Occipital lobe (tissue), 2 donors: ENCODE data around the gene SPTLC3. TPM values are rescaled to one million over a fixed set of nuclear protein-coding genes. Genes with fewer than 3 reads are reported as not detected.

Source experiments
- DNase-seq: peaks from one replicate; lab custom pipeline; 2025; lab: John Stamatoyannopoulos, UW
- total RNA-seq: library from RNA; depleted of rRNA; stranded (reverse); fragments of >200 nt; gene quantifications from one replicate; pipeline ENCODE4 v1.2.3, GENCODE V29; 2014

SPTLC3 gene
- total RNA-seq, 1 donor from 2014 or later: 1.1 TPM

DNA sequence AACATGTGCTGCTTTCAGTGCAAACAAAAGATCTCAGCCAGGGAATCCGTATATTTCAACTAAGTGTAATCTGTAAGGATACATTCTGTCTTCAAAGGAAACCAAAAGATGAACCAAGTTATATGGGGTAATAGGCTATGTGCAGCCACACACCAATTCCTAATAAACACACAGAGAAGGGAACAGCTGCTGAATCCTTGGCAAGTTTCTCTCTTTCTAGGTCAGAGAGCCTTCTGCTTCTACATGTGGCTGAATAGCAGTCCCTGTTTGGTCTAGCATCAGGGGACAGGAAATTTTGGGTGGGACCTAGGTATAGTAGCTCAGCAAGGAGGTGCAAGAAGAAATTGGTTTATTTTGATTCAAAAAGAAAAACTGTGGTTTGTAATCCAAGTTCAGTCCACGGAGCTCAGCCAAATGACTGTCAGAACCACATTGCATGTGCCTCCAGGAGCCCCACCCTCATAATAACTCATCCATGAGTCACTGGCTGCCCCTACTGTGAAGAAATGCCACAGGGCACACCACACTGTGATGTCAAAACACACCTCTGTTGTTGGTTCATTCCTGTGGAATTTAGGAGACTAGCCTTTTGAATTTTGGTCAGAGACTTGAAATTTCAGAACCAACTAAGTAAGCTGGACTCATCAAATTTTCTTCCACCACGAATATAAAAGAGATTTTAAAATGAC, 21.1 kb downstream of the SPTLC3 start:
- DNase-seq: no peak

DNA sequence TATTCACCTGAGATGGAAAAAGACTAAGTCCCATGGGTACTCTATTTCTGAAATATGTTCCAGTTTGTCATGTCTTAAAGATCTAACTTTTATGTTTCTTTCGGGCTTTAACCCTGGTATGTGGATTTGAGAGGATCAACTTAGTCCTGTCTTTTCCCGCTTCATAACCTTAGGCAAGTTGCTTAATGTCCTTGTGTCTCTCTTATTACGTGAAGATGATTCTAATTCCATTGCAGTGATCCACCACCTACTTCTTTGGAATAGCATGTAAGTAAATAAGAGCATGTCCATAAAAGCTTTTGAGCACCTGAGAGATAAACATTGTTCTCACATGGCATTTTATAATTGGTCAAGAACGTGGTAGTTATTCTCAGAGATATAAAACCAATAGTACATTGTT, 23.0 kb downstream of the SPTLC3 start:
- DNase-seq: no peak

GRCh38 chr20:13034115-13034514, 25.3 kb downstream of the SPTLC3 start:
- no peak for DNase-seq

DNA sequence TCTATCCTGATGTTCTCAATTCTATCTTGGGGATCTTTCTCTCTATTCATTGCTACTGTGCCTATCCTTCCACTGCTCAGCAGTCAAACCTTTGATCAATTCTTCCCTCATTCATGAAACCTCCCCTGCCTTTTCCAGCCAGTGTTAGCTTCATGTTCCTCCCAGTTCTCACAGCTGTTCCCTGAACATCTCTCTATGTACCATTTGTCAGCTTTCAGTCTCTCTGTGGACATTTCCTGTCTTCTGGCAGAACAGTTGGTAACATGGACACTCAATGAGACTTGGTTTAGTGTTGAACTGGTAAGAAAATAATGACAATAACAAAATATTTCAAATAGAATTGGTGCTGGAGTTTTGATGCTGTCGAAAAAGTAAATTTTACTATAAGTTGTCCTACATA, 26.2 kb downstream of the SPTLC3 start:
- DNase-seq: no peak

GRCh38 chr20:13035399-13036152, 26.8 kb downstream of the SPTLC3 start:
- no peak for DNase-seq

DNA sequence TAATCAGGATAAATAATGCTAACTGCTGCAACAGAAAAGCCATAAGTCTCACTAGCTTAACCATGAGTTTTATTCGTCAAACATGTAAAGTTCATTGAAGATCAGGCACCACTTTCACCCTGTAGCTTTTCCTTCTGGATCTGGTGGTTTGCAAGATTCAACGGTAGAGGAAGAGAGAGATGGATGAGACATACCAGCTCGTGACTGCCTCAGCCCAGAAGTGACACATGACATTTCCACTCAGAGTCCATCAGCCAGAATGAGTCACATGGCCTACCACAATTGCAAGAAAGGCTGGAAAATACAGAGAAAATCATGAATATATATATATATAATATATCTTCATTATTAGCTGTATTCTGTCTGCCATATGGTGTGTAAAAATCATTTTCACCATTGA, 29.0 kb downstream of the SPTLC3 start:
- DNase-seq: no peak

GRCh38 chr20:13041574-13042457, 33.0 kb downstream of the SPTLC3 start:
- no peak for DNase-seq

DNA sequence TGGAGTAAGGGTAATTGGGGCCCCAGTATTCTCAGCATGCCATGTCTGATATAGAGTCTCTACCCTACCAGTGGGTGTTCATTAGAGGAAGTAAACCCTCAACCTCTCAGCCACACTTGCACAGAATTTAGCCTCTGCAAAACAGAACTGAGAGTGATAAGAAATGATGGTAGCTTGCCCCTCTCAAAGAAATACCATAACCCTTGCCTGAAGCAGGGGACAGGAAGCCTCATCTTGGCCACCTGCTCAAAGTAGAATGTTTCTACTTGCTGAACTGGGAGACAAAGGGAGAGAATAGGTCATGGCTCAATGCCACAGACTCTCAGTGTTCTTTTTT, 33.7 kb downstream of the SPTLC3 start:
- no peak for DNase-seq

DNA sequence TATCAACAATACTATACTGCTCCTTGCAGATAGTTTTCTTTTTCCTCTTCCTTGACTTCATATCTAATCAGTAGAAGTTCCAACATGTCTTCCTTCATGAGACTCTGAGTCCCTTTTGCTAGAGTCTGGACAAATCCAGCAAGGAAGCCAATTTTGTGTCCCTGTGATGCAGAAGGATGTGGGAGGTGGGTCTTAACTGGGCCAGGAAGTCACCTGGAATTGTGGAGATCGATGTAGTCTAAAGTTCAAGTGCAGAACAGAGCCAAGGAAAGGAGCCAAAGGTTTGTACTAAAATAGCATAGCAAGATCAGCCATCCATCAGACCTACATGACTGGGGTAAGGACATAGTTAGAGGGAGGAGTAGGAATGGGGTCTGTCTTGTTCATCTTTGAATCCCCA, 37.6 kb downstream of the SPTLC3 start:
- DNase-seq: no peak

DNA sequence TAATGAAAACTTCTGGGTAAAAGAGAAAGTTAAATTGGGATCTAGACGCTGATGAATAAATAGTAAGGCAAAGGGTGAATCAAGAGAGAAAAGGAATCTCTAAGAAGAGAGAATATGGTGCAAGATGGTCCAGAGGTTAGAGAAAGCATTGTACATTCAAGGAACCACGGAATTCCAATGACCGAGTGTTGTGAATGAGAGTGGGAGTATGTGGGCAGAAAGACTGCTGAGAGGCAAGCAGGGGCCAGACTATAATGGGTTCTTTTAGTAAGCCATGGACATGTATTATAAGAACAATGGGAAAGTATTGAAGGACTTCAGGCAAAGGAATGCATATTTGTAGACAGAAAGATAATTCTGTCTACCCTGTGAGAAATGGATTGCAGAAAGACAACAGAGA, 45.2 kb downstream of the SPTLC3 start:
- no peak for DNase-seq

- DNase-seq: no peak
Observed at GRCh38 chr20:13058666-13059389, 50.1 kb downstream of the SPTLC3 start.

GRCh38 chr20:13059398-13060136, 50.8 kb downstream of the SPTLC3 start:
- no peak for DNase-seq

DNA sequence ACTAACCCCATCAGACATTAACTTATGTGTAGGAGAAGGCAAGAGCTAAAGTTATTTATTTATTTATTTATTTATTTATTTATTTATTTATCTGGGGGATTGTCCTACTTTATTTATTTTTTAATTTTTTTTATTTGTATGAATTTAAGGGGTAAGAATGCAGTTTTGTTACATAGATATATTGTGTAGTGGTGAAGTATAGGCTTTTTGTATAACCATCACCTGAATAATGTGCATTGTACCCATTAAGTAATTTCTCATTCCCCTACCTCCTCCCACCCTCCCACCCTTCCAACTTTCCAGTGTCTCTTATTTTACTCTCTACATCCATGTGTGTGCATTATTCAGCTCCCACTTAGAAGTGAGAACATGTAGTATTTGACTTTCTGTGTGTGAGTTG, 51.6 kb downstream of the SPTLC3 start:
- DNase-seq: no peak

- DNase-seq: no peak
Observed at GRCh38 chr20:13061381-13061780, 52.6 kb downstream of the SPTLC3 start.

DNA sequence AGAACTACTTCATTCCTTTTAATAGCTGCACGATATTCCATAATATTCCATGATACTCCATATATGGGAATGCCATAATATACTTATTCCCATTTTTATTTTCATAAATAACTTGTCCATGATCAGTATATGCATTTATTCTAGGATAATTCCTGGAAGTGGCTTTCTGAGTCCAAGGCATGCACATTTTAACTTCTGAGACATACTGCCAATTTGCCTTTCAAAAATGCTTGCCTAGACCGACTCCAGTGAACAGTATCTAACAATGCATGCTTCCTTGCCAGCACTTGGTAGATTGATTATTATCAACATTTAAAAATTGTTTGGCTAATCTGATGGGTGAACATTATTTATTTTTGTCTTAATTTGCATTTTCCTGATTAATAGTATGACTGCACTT, 54.0 kb downstream of the SPTLC3 start:
- no peak for DNase-seq

- DNase-seq: no peak
Observed at GRCh38 chr20:13068336-13068735, 59.6 kb downstream of the SPTLC3 start.

DNA sequence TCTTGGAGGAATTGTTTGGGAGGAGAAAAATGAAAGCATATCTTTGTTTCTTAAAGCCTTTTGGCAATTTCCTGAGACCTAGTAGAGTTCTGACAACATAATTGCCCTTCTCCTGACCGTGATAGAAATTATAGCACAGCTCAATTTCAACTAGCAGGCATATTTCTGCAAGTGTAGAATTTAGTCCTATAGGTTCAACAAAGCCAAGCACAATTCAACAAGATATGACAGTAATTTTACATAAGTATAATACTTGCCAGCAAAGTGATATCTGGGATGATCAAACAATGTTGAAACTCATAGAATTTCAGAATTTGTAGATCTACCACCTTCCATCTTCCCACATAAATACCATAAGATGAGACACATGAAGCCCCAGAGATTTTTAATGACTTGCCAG, 73.1 kb downstream of the SPTLC3 start:
- no peak for DNase-seq

DNA sequence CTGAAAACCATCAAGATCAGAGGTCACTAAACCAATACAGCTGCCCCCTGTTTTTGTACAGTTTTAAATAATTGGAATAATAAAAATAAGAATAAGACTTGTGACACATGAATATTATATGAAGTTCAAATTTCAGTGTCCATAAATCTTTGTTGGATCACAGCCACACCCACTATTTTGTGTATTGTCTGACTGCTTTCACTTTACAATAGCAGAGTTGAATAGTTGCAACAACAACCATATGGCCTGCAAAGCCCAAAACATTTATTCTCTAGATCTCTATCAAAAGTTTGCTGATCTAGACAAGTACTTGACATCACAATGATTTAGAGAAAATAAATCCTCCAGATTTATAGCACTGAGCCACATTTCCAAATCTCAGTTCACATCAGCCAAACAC, 73.6 kb downstream of the SPTLC3 start:
- no peak for DNase-seq

DNA sequence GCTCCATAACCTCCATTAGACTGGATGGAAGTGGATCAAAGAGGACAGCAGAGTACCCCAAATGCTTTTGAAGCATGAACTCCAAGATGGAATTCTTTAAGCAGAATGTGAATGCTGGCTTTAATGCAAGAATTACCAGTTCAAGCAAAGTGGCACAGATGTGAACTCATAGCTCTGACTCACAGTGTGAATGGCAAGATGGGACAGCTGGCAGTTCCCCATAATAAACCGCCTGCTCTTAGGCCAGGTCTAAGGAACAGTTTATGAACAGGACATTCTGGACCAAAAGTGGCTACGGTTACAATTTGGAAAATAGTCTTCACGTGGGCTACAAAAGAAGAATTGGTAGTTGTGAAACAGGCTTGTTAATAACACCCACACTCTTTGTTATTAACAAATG, 76.5 kb downstream of the SPTLC3 start:
- no peak for DNase-seq

DNA sequence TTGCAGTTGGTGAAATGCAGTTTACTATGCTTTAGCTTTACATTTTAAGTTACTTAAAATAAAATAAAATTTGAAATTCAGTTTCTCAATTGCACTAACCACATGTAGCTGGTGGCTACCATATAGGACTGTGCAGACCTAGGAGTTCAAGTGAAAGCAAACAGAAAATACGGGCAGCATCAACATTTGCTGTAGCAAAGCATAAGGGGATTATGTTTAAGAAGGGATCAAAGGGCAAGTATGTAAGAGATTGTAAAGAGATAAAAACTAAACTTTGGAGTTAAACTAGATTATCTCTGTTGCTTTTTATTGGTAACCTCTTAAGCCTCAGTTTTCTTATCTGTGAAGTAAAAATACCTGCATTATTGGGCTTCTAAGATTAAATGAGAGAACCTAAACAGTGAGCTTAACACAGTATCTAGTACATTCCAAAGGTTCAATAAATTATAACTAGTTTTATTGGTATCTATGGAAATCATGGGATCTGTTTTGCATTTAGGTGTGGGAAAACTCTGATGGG, 81.2 kb downstream of the SPTLC3 start:
- no peak for DNase-seq

GRCh38 chr20:13092111-13092510, 83.3 kb downstream of the SPTLC3 start:
- no peak for DNase-seq
